ENCODE data around the gene TRANK1.

DNA sequence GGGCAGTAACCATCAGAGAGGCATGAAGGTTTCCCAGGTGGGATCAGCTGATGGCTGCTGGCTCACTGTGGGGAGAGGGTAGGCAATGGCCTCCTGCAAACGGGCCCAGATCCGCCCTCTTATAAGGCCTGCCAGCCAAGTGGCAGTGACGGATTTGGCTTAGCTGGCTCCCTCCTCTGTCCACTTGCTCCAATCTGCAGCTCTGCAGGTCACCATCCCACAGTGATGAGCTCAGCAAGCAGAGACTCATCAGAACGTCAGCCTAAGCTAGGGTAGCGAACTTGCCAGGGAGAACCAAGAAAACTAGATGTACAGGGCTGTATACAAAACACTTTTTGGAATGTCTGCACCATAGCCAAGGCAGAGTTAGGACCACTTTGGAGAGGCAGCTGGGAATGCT is 117.7 kb downstream of the TRANK1 start:
- TF ChIP-seq, protein P1, sequence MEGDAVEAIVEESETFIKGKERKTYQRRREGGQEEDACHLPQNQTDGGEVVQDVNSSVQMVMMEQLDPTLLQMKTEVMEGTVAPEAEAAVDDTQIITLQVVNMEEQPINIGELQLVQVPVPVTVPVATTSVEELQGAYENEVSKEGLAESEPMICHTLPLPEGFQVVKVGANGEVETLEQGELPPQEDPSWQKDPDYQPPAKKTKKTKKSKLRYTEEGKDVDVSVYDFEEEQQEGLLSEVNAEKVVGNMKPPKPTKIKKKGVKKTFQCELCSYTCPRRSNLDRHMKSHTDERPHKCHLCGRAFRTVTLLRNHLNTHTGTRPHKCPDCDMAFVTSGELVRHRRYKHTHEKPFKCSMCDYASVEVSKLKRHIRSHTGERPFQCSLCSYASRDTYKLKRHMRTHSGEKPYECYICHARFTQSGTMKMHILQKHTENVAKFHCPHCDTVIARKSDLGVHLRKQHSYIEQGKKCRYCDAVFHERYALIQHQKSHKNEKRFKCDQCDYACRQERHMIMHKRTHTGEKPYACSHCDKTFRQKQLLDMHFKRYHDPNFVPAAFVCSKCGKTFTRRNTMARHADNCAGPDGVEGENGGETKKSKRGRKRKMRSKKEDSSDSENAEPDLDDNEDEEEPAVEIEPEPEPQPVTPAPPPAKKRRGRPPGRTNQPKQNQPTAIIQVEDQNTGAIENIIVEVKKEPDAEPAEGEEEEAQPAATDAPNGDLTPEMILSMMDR (IDR thresholded peaks at IDR 0.05): no peak
- no peak for TF ChIP-seq EP300 (IDR thresholded peaks at IDR 0.05)
- TF ChIP-seq POLR2AphosphoS5 (IDR thresholded peaks at IDR 0.05): no peak
- no peak for TF ChIP-seq POLR2A (IDR thresholded peaks at IDR 0.05; ENCODE audit: low read depth)

Measured in esophagus muscularis mucosa (tissue), 4 donors.